SKM-1 (cell line): Measurements from ENCODE around the gene MRPS34.

ENCODE experiments used
- DNase-seq: peaks from one replicate; lab custom pipeline; 2025; ENCODE audit not compliant: unreplicated experiment; lab: John Stamatoyannopoulos, UW

MRPS34 gene

DNA sequence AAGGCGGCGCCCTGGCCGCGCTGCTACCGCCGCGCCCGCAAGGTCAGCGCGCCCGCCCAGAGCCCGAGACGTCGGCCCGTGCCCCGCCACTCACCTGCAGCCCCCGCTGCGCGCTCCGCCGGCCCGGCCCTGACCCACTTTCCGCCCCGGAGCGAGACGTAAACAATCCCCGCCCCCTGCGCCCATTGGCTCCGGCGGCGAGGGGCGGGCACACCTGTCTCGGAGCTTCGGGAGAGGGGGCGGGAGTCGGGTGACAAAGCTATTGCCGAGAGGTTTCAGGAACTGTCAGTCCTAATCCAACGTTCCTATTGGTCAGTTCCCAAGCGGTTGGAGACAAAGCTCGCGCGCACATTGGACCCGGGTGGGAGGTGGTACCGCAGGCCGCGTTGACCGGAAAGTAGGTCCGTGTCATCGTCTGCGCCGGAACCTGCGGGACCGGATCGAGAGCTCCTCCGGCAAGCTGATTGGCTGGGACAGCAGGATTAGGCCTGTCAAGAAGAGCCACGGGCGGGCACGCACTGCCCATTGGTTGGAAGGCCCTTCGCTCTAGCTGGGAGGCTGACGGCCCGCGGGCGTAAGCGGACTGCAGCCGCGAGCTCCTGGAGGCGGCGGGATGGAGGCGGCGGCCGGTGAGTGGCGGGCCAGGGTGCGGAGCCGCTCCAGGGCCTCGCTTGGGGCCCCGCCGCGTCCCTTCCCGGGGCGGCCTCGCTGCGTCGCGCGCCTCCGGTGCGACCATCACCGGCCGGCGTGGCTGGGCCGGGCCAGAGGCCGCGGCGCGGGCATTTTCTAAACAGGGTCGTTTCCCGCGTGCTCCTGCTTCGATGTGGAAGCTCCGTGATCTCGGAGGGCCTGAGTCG, 9.7 kb upstream of the MRPS34 start, which contains the start of the genes NUBP2 and SPSB3:
TSS of gene NUBP2 (plus strand) at position 553 of the 857 bp plus-strand sequence. CDS start at position 614, 61 bp downstream.
TSS of gene SPSB3 (minus strand) at position 164 of the 857 bp plus-strand sequence. CDS start 1,088 bp downstream, outside the sequence.
- DNase-seq = peak; percentile 99

DNA sequence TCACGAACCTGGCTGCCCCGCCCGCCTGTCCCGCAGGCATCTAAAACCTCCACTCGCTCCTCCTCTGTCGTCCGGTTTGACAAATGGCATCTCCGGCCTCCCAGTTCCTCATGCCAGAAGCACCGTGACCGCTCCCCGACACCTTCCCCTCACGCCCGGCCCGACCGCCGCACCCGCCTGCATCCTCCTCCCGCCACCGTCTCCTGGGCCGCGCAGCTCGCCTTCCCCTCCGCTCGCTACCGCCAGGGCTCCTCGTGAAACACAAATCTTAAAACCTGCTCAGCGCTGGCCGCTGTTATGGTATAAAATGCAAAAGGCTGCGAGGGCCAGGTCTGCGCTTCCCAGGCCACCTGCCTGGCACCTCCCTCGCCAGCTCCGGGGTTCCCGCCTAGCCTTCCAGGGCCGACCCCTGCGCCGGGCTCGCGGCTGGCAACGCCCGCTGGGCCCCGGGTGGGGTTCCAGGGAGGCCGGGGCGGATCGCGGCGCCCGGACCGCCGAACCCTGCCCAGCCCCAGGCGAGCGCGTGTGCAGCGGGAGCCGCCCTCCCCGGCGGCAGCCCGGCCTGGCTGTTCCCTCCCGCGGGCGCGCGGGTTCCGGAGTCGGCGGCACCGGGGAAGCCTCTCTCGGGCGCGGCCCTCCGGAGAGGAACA, 8.9 kb upstream of the MRPS34 start:
- no peak for DNase-seq

DNA sequence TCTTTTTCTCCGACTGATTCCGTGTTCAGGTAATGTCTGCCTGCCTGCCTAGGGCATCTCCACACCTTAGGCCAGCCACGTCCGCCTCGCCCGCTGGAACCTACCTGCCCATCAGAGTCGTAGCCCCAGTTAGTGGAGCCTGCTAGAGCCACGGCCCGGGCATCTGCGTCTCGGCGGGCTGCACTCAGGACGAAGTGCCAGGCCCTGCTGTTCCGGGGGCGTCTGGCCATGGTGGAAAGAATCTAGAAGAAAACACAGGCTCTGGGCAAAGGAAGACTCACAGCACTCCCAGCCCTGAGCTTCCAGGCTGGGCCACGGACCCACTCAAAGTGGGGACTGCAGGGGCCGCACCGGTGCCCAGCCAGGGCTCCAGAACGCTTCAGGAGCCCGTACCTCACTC, 8.3 kb upstream of the MRPS34 start:
- no peak for DNase-seq

DNA sequence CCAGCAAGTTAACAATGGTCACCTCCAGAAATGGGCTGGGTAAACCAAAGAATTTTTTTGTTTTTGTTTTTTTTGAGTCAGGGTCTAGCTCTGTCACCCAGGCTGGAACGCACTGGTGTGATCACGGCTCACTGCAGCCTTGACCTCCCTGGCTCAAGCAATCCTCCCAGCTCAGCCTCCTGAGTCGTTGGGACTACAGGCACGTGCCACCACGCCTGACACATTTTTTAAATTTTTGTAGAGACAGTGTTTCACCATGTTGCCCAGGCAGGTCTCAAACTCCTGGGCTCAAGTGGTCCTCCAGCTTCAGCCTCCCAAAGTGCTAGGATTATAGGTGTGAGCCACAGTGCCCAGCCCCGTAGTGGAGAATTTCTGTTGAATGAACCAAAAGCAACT, 7.7 kb upstream of the MRPS34 start:
- DNase-seq = no peak

DNA sequence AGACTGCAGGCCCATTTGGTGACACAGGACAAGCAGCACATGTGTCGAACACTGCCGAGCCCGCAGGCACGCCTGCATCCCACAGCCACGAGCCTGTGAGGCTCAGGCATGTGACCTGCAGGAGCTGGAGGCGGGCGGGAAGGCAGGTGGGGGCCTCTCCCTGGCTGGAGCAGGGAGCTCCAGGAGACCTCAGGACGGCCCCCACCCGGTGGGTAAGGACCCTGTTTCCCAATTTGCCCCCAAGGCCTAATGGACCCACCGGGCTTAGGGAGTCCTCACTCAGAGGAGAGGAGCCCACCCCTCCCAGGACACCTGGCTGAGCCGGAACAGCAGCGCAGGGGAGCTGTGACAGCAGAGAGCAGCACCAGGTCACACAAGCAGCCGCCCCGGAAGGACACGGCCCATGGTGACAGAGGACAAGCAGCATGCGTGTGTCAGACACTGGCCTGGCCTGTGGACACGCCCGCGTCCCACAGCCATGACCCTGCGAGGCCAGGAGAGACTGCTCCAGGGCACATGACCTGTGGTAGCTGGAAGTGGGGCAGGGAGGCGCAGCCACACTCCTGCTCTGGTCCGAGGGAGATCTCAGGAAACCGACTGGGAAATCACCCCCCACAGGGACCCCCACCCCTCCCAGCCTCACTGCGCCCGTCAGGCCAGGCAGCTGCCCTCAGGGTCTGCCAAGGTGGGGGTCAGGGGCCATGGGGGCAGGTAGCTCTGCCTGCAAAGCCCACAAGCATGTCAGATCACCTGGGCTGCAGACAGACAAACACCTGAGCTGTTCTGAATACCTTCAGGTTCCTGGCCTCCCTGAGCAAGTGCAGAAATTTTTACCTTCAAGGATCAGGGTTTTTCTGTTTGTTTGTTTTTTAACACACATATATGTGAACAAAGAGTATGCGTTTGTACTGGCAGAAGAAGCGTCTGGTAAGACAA, 7.1 kb upstream of the MRPS34 start:
- DNase-seq = no peak

DNA sequence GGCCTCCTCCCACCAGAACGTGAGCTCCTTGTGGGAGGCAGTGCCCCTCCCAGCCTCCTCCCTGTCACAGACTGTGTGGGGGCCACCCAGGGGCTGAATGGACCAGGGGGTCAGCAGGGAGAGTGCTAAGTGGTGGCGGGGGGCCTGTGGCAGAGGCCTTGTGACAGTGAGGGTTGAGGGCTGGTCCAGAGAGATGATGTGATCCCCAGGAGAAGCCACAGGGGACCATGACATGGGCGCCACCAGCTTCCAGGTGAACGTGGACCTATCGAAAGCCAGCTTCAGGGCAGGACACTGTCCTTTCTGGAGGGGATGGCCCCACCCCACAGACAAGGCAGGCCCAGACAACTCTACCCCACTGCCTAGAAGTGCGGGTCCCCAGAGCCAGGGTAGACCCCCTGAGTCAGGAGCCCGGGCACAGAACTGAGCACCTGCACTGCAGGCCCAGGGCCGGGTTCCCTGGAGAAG, 6.3 kb upstream of the MRPS34 start:
- DNase-seq = no peak

DNA sequence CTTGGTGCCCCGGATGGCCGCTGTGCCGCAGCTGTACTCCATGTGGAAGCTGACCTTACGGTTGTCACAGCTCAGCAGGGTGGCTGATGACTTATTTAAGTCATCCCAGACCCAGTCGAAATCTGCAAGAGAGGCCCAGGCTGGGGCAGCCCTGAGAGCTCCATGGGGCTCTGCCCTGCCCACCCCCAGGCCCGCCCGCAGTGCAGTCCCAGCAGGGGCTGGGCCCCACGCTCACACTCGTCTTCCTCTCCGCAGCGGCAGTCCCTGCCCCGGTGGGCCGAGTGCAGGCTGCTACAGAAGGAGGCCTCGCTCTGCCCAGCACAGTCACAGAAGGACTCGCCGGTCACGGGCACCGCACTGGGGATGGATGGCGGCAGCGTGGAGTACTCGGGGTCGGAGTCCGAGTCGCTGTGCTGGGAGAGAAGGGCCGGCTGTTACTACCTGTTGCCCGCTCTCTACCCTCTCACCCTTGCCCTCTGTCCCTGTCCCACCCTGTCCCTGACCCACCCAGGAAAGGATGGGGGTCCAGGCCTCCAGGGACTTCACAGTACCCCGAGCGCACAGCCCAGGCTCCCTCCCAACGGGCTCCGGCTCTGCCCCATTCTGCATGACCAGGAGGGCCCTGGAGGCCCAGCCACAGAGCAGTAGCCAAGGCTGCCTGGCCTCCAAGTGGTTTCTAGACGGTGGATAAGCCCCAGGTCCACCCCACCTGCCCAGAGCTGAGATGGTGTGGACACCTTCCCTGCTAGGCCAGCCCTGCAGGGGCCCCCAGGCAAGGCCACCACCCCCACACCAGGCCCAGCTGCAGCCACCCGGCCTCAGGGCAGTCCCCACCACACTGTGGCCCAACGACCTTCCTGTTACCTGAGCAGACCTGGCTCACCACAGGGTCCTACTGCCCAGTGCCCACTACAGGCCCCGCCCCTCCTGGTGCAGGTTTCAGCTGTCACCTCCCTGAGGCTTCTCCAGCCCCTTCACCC, 5.6 kb upstream of the MRPS34 start:
- DNase-seq = no peak

DNA sequence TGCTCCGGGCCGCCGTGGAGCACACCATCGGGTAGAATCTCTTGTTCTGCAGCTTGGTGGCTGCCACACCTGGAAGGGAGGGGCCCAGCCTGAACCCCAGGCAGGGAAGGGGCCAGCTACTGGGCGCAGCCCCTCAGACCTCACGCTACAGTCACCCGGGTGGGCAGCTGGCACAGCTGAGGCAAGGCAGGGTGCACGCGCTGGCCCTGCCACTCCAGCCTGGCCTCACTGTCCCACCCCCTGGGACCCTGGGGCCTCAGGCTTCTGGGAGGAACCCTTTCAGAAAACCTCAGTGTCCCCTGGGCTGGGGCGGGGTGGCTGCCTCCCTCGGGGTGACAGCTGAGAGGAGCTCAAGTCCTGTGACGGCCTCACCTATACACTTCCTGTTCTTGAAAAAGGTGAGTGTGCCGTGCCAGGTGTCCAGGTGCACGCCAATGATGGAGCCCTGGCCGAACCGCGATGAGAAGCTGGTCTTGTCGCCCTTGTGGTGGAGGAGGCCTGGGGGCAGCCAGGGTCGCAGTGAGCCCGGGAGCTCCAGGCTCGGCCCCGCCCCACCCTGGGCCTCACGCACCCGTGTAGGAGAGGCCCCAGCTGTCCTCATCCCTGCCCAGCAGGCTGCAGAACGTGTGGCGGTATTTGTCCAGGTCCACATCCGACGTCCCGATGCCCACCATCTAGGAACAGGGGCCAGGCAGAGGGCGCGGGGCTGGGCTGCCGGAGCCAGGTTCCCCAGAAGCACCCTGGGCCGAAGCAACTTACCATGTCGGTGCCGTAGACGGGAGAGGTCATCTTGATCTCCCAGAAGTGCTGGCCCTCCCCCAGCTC, 4.7 kb upstream of the MRPS34 start:
- no peak for DNase-seq

DNA sequence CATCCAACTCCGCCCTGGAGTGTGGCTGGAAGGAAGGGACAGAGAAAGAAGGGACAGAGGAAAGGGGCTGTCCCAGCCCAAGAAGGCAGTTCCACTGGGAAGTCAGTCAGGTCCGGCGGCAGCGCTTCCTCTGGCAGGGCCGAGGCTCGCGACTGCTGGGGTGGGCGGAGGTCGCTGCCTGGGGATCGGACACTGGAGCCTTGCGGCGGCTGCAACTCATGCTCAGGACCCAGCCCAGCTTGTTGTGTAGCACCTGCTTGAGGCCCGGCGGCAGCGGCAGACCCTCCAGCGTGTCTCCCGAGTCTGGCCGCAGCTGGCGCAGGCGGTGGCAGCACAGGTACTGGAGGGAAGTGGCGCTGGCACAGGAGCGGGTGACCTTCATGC, 4.0 kb upstream of the MRPS34 start:
- no peak for DNase-seq

DNA sequence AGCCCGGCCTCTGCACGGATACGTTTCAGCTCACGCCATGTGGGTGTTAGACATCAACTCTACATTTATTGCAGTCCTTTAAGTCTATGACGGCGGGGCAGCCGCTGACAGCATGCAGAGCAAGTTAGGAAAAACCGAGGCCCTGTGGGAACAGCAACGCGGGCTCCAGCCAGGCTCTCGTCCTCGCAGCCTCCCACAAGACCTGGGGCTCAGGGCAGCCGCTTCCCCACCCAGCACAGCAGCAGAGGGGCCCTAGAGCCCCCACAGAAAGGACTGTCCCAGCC, 3.7 kb upstream of the MRPS34 start:
- no peak for DNase-seq

DNA sequence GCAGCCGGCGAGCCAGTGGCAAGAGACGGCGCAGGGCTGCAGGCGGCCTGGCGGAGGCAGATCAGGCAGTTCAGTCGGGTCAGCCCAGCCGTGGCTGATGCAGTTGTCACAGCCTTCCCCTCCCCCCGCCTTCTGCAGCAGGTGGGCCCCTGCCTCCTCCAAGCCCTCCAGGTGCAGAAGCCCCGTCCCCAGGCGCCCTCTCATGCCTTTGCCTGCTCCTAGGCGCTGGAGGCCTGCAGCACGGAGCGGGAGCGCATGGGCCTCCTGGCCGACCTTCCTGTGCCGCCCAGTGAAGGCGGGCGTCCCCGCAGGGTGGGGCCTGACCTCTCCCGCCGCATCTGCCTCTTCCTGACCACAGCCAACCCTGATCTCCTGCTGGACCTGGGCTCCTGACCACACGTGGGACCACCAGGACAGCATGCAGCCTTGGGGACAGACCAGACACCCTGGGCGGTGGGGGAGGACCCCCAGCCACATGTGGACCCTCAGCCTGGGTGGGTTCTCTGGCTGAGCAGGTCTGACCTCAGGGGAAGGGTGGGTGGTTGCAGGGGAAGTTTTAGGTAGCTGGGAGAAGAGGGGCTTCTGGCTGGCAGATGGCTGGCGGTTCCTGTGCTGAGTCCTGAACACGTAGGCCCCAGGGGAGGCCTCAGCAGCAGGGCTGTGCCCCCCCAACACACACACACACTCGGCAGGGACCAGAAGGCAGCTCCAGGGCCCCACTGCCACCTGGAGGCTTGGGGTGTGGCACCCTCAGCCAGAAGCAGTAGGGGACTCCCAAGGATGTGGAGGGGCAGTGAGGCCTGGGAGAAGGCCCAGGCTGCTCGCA, 3.1 kb upstream of the MRPS34 start:
- DNase-seq = no peak

DNA sequence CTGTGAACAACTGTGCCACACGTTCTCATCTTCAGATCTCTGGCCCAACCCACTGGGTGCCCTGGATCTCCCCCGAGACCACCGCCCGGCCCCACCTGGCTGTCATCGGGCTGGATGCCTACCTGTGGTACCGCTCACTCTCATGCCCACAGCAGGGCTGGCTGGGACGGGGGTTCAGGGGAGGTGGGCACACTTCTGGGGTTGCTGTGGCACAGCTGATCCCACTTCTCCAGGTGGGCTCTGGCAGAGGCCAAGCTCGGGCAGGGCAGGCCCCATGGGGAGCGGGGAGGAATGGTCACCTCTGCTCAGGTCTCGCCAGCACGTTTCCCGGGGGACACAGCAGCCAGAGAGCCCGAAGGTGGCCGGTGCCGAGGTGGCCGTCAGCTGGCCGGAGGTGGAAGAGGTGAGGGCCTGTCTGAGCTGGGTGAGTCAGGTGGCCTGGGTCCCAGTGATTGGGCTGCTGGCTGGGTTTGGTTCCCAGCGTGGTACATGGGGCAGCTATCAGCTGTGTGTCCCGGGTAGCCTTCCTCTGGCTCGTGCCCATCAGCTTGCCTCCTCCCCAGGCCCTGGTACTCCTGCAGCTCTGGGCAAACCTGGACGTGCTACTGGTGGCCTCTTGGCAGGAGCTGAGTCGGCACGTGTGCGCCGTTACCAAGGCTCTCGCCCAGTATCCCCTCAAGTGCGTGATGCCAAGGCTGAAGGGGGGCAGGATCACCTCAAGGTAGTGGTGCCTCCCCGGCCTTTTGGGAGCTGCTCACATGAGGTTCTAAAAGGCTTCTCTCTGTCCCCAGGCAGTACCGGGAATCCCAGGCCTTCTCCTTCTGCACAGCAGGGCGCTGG, 2.3 kb upstream of the MRPS34 start:
- no peak for DNase-seq

DNA sequence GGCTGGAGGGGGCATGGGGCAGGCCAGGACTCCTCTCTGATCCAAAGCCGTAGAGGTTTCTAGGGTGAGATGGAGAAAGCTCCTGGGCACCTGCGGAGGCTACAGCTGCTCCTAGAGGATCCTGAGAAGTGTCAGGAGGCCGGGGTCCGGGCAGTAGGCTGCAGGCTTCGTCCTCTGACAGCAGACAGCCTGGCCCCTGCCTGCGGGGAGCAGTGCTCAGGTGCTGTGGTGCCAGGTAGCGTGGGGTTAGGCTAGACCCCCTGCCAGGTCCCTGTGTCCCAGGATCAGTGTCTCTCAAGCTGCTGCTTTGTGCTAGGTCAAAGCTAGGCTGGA, 1.5 kb upstream of the MRPS34 start:
- DNase-seq = no peak

DNA sequence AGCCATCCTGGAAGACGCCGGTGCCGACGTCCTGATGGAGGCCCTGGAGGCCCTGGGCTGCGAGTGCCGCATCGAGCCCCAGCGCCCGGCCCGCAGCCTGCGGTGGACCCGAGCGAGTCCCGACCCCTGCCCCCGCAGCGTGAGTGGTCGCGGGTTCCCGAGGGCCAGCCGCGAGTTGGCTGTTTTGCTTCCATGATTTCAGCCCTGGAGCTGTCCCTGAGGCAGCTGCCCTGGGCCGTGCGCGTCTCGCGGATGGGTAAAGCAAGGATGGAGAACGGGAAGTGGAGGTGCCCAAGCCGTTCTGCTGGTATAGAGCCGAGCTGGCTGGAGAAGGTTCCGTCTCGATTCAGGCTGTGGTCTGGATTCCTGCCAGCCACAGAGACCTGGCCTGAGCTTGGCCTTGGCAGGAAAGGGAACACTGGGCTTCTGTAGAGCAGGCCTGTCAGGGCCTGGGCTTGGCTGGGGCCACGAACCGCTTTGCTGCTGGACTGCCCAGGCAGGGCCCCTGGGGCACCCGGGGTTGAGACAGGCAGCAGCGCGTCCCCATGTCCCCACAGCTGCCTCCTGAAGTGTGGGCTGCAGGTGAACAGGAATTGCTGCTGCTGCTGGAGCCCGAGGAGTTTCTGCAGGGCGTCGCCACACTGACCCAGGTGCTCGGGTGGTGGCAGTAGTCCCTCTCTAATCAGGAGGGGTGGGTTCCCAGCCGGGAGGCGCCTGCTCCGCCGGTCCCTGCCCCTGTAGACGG, 941 bp upstream of the MRPS34 start:
- DNase-seq = peak; percentile 59

DNA sequence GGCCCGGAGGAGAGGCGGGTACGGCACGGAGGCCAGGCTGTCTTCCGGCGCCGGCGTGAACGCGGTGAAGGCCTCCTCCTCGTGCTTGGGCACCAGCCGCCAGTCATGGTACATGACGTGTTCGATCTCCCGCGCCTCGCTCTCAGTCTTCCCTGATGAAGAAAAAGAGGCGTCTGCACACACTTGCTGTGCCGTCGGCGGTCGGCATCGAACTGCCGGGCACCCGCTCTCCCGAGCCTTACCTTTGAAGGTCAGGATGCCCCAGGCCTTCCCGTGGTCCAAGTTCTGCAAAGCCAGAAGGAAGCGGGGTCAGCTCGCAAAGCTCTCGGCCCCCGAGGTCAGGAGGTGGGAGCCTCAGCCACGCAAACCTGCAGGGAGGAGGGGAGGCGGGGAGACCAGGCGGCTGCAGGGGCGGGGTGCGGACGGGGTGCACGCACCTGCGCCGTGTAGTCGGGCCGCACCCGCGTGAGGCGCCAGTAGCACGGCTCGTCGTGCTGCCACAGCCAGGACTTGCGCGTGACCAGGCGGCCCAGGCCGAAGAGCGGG, 499 bp downstream of the MRPS34 start, which contains the start of gene EME2:
TSS of gene EME2 (plus strand) at position 449 of the 546 bp plus-strand sequence. CDS start 418 bp downstream, outside the sequence.
- no peak for DNase-seq

DNA sequence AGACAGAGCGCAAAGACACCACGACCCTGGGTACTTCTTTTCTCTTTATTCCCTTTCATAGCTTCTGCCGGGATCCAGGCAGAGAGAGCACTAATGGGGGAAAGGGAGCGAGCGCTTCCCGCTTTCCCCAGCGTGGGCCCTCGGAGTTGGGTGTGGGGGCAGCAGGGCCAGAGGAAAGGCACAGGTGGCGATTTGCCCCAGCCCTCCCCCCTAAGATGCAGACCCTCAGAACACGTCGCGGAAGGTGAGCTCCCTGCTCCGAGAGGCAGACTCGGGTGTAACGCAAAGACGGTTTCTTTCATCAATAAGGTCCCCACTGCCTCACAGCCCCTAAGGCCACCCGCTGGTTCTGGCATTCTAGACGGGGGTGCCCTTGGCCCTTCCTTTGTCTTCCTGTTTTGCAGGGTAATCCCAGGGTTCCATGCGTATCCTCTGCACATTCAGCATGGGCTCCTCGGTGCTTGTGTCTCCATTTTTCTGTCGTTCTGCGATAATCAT, 1.0 kb downstream of the MRPS34 start:
- no peak for DNase-seq
